ENCODE results near the gene ZNF311. TPM values are rescaled to one million over a fixed set of nuclear protein-coding genes. Genes with fewer than 3 reads are reported as not detected.
"Not testable (repeated sequence)": the region's sequence is repeated elsewhere in the genome, so short reads cannot be mapped to it uniquely, and the experiment has no call there.

ZNF311 gene
- polyA plus RNA-seq, 1 donor from 2014 or later: not detected

GRCh38 chr6:28978133-28978491 is 27.0 kb downstream of the ZNF311 start:
- peaks cover 29 to 32% (median 32%) of the 10 kb centered on the region in 3 donors for H3K4me1 Mint-ChIP-seq

GRCh38 chr6:28977341-28978132 is 27.6 kb downstream of the ZNF311 start:
- Mint-ChIP-seq H3K4me3 (peak overlapping the region; percentile 79 to 86 (median 85)), H3K9me3 (peaks cover 0 to 5% (median 0%) of the 10 kb centered on the region in 3 donors)

More at GRCh38 chr6:28978133-28978491, 27.0 kb downstream of the ZNF311 start:
- Mint-ChIP-seq H3K4me3 (peak overlapping the region; percentile 84 to 92 (median 86)), H3K27ac (peak overlapping the region in 2 of 3 donors; percentile 59 to 67), H3K27me3 (peaks cover 14% of the 10 kb centered on the region), H3K9me3 (peaks cover 0 to 5% (median 0%) of the 10 kb centered on the region in 3 donors), H3K36me3 (peaks cover 3% of the 10 kb centered on the region)

GRCh38 chr6:28976677-28977076 is 28.4 kb downstream of the ZNF311 start:
- peaks cover 0 to under 1% (median 0%) of the 10 kb centered on the region in 3 donors for H3K9me3 Mint-ChIP-seq
- H3K27ac Mint-ChIP-seq: peak overlapping the region in 1 of 3 donors; percentile 68
- H3K27me3 Mint-ChIP-seq: peaks cover 11% of the 10 kb centered on the region
- no peaks in the 10 kb centered on the region for H3K36me3 Mint-ChIP-seq
- H3K4me1 Mint-ChIP-seq: peaks cover 20 to 23% (median 23%) of the 10 kb centered on the region in 3 donors
- peak overlapping the region; percentile 79 to 86 (median 85) for H3K4me3 Mint-ChIP-seq

More at GRCh38 chr6:28977341-28978132, 27.6 kb downstream of the ZNF311 start:
- Mint-ChIP-seq H3K27me3 (peaks cover 14% of the 10 kb centered on the region), H3K4me1 (peaks cover 25 to 30% (median 27%) of the 10 kb centered on the region in 3 donors), H3K27ac (peak overlapping the region in 1 of 3 donors; percentile 67), H3K36me3 (peaks cover 3% of the 10 kb centered on the region)

- Mint-ChIP-seq H3K27ac (no peak overlapping the region), H3K9me3 (no peaks in the 10 kb centered on the region), H3K36me3 (no peaks in the 10 kb centered on the region), H3K4me1 (peaks cover 5 to 13% (median 10%) of the 10 kb centered on the region in 3 donors), H3K4me3 (peak overlapping the region in 1 of 4 donors; percentile 19), H3K27me3 (peaks cover 9% of the 10 kb centered on the region)
Observed at GRCh38 chr6:28974505-28974904, 30.6 kb downstream of the ZNF311 start.

GRCh38 chr6:28970056-28970455 is 35.1 kb downstream of the ZNF311 start:
- H3K9me3 Mint-ChIP-seq: peaks cover 0 to 19% (median 16%) of the 10 kb centered on the region in 3 donors
- H3K4me3 Mint-ChIP-seq, H3K27ac Mint-ChIP-seq, H3K27me3 Mint-ChIP-seq, H3K4me1 Mint-ChIP-seq, H3K36me3 Mint-ChIP-seq: not testable (repeated sequence)

GRCh38 chr6:28969129-28969528 is 36.0 kb downstream of the ZNF311 start:
- Mint-ChIP-seq H3K4me1 (no peaks in the 10 kb centered on the region), H3K9me3 (peaks cover 0 to 19% (median 16%) of the 10 kb centered on the region in 3 donors), H3K4me3 (no peak overlapping the region), H3K27ac (no peak overlapping the region), H3K36me3 (no peaks in the 10 kb centered on the region), H3K27me3 (peaks cover 3% of the 10 kb centered on the region)

- no peaks in the 10 kb centered on the region for H3K4me1 Mint-ChIP-seq
- H3K27me3 Mint-ChIP-seq: peaks cover 3% of the 10 kb centered on the region
- peaks cover 0 to 19% (median 18%) of the 10 kb centered on the region in 3 donors for H3K9me3 Mint-ChIP-seq
- no peak overlapping the region for H3K4me3 Mint-ChIP-seq
- H3K36me3 Mint-ChIP-seq: no peaks in the 10 kb centered on the region
- no peak overlapping the region for H3K27ac Mint-ChIP-seq
Observed at GRCh38 chr6:28968476-28968875, 36.6 kb downstream of the ZNF311 start.

GRCh38 chr6:28965706-28966105 is 39.4 kb downstream of the ZNF311 start:
- H3K4me1 Mint-ChIP-seq: no peaks in the 10 kb centered on the region
- no peak overlapping the region for H3K4me3 Mint-ChIP-seq
- no peaks in the 10 kb centered on the region for H3K36me3 Mint-ChIP-seq
- H3K27me3 Mint-ChIP-seq: peaks cover 9% of the 10 kb centered on the region
- H3K27ac Mint-ChIP-seq: no peak overlapping the region
- peaks cover 0 to 19% (median 18%) of the 10 kb centered on the region in 3 donors for H3K9me3 Mint-ChIP-seq

- Mint-ChIP-seq H3K4me3 (peak overlapping the region in 1 of 4 donors; percentile 60), H3K27me3 (peaks cover 15% of the 10 kb centered on the region), H3K27ac (no peak overlapping the region), H3K4me1 (no peaks in the 10 kb centered on the region), H3K9me3 (peaks cover 0 to 4% (median 0%) of the 10 kb centered on the region in 3 donors), H3K36me3 (peaks cover 2% of the 10 kb centered on the region)
Observed at GRCh38 chr6:28960846-28961500, 44.1 kb downstream of the ZNF311 start.

GRCh38 chr6:28958561-28959243 is 46.4 kb downstream of the ZNF311 start:
- not testable (repeated sequence) for H3K27ac Mint-ChIP-seq, H3K4me1 Mint-ChIP-seq, H3K9me3 Mint-ChIP-seq, H3K4me3 Mint-ChIP-seq, H3K36me3 Mint-ChIP-seq
- H3K27me3 Mint-ChIP-seq: peaks cover 27% of the 10 kb centered on the region

GRCh38 chr6:28957795-28958314 is 47.3 kb downstream of the ZNF311 start:
- not testable (repeated sequence) for H3K27ac Mint-ChIP-seq, H3K9me3 Mint-ChIP-seq, H3K36me3 Mint-ChIP-seq, H3K4me3 Mint-ChIP-seq
- Mint-ChIP-seq H3K4me1 (peaks cover 5 to 13% (median 13%) of the 10 kb centered on the region in 3 donors), H3K27me3 (peaks cover 29% of the 10 kb centered on the region)

- peaks cover 0 to 6% (median 2%) of the 10 kb centered on the region in 3 donors for H3K9me3 Mint-ChIP-seq
- no peak overlapping the region for H3K4me3 Mint-ChIP-seq
- peaks cover 2% of the 10 kb centered on the region for H3K36me3 Mint-ChIP-seq
- H3K27ac Mint-ChIP-seq: no peak overlapping the region
- H3K27me3 Mint-ChIP-seq: peaks cover 24% of the 10 kb centered on the region
- H3K4me1 Mint-ChIP-seq: peaks cover 5 to 18% (median 17%) of the 10 kb centered on the region in 3 donors
Observed at GRCh38 chr6:28956331-28956730, 48.8 kb downstream of the ZNF311 start.

- no peaks in the 10 kb centered on the region for H3K36me3 Mint-ChIP-seq
- H3K27ac Mint-ChIP-seq: peak overlapping the region; percentile 29 to 80 (median 78)
- H3K4me1 Mint-ChIP-seq: peaks cover 5 to 23% (median 17%) of the 10 kb centered on the region in 3 donors
- peaks cover 21% of the 10 kb centered on the region for H3K27me3 Mint-ChIP-seq
- H3K4me3 Mint-ChIP-seq: peak overlapping the region; percentile 72 to 89 (median 83)
- peaks cover 0 to 6% (median 2%) of the 10 kb centered on the region in 3 donors for H3K9me3 Mint-ChIP-seq
Observed at GRCh38 chr6:28953585-28954258, 51.4 kb downstream of the ZNF311 start.

- H3K27me3 Mint-ChIP-seq: peaks cover 21% of the 10 kb centered on the region
- peak overlapping the region; percentile 72 to 89 (median 83) for H3K4me3 Mint-ChIP-seq
- peak overlapping the region; percentile 29 to 80 (median 78) for H3K27ac Mint-ChIP-seq
- no peaks in the 10 kb centered on the region for H3K36me3 Mint-ChIP-seq
- H3K9me3 Mint-ChIP-seq: peaks cover 0 to 5% (median 2%) of the 10 kb centered on the region in 3 donors
- peaks cover 5 to 23% (median 17%) of the 10 kb centered on the region in 3 donors for H3K4me1 Mint-ChIP-seq
Observed at GRCh38 chr6:28953039-28953584, 52.0 kb downstream of the ZNF311 start.

Measured in IgD-negative memory B cell (primary cell).